ENCODE results near the gene MKRN2OS.
"Not testable (repeated sequence)": the region's sequence is repeated elsewhere in the genome, so short reads cannot be mapped to it uniquely, and the experiment has no call there.

Gene MKRN2OS

DNA sequence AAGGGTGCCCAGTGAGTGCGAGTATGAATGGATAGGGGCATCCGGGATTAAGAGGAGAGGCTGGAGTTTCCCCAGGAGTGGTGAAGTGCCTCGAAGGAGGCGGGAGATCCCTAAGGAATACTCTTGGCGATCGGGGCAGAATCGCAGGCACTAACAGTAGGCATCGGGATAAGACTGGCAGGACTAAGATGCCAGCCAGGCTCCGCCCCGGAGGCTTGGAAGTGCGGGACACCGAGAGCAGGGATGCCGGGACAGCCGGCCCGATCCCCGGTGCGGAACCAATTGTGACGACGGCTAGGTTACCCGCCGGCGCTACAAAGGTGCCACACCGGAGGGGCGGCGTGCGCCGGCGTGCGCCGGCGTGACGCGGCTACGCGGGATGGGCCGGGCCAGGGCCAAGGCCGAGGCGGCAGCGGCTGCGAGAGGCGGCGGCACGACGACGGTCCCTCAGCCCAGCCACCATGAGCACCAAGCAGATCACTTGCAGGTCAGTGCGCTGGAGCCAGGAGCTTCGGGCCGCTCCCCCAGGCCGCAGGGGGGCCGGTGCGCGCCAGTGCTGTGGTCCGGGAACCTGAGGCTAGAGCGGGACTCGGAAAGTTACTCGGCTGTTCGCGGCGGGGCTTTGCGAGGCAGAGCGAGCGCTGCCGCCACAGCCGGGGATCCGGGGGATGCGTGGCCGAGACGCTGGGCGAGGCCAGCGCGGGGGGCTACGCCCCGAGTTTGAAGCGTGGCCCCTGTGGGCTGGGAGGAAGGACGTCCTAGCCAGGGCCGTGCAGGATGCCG is 11.6 kb upstream of the MKRN2OS start, which contains the start of gene MKRN2:
MKRN2 (plus strand) TSS at position 398 of the 783 bp plus-strand sequence; CDS start at position 462, 64 bp downstream.
- peak within 1 kb of the TSS; percentile 77 for H3K27ac Mint-ChIP-seq
- H3K4me1 Mint-ChIP-seq = peaks cover 47% of the 10 kb centered on the region
- DNase-seq (ENCODE audit: low spot score in 2 of 2) = peak; percentile 81 to 88
- H3K27me3 Mint-ChIP-seq = no peaks in the 10 kb centered on the region
- no peaks in the 10 kb centered on the region for H3K36me3 Mint-ChIP-seq
- peak within 1 kb of the TSS; percentile 97 for H3K4me3 Mint-ChIP-seq
- no peaks in the 10 kb centered on the region for H3K9me3 Mint-ChIP-seq
- ATAC-seq (ENCODE audit: low read depth) = peak; percentile 94

DNA sequence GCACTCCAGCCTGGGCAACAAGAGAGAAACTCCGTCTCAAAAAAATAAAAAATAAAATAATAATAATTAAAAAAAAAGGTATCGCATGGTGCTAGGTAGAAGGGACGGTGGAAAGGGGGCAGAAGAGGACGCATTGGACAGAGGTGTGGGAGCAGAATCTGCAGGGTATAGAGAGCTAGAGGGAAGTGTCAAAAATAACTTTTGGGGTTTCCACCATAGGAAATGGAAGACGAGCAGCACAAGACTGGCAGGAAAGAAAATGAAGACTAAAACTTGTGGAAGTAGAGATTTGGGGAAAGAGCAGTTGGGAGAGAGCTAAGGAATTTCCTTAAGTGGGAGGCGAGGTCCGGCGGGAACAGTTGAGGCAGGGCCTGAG is 11.0 kb upstream of the MKRN2OS start:
- Mint-ChIP-seq H3K4me1 (peaks cover 43% of the 10 kb centered on the region), H3K27ac (peak overlapping the region; percentile 77), H3K9me3 (no peaks in the 10 kb centered on the region), H3K4me3 (peak overlapping the region; percentile 97), H3K27me3 (no peaks in the 10 kb centered on the region), H3K36me3 (no peaks in the 10 kb centered on the region)
- DNase-seq (ENCODE audit: low spot score in 2 of 2) (no peak), ATAC-seq (ENCODE audit: low read depth) (no peak)

DNA sequence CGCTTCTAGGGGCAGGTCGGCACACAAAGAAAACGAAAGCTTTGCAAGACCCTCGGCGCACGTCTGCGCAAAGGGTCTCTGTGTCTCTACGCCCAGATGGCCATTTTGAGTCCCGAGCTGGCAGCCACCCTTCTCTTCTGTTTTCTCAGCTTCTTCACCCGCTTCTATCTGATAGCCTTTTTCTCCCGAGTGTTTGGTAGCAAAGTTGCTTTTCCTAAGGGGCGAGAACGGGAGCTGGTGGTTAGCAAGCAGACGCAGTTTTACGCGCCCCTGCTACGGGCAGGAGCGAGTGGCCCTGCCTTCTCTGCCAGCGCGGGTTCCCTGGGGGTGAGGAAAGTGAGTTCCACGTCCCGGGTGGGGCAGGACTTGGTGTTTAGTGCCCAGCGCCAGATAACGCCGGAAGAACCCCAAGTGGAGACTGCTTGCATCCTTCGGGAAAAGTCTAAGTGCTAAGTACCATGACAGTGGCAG is 8.7 kb upstream of the MKRN2OS start:
- Mint-ChIP-seq H3K9me3 (no peaks in the 10 kb centered on the region), H3K27me3 (peaks cover 4% of the 10 kb centered on the region), H3K27ac (no peak overlapping the region), H3K4me3 (peak overlapping the region; percentile 75), H3K36me3 (no peaks in the 10 kb centered on the region), H3K4me1 (peaks cover 24% of the 10 kb centered on the region)
- no peak for ATAC-seq (ENCODE audit: low read depth)
- DNase-seq (ENCODE audit: low spot score in 2 of 2) = peak; percentile 1 to 27

DNA sequence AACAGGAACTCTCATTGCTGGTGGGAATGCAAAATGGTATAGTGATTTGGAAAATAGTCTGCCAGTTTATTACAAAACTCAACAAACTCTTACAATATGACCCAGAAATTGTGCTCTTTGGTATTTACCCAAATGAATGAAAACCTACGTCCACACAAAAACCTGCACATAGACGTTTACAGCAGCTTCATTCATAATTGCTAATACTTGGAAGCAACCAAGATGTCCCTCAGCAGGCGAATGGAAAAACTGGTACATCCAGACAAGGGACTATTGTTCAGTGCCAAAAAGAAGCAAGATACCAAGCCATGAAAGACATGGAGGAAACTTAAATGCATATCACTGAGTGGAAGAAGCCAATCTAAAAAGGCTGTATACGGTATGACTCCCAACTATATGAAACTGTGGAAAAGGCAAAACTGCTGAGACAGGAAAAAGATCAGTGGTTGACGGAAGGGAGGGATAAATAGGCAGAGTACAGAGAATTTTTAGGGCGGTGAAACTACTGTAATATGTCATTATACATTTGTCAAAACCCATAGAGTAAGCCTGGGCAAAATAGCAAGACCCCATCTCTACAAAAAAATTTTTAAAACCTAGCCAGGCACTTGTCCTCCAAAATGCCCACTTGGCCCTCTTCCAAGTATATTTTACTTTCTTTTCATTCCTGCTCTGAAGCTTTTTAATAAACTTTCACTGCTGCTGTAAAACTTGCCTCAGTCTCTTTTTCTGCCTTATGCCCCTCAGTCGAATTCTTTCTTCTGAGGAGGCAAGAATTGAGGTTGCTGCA is 4.9 kb upstream of the MKRN2OS start:
- DNase-seq (ENCODE audit: low spot score in 2 of 2) (no peak), ATAC-seq (ENCODE audit: low read depth) (no peak)
- Mint-ChIP-seq H3K27me3 (peaks cover 4% of the 10 kb centered on the region), H3K36me3 (no peaks in the 10 kb centered on the region), H3K27ac (no peak overlapping the region), H3K4me1 (peaks cover 6% of the 10 kb centered on the region), H3K4me3 (no peak overlapping the region), H3K9me3 (no peaks in the 10 kb centered on the region)

DNA sequence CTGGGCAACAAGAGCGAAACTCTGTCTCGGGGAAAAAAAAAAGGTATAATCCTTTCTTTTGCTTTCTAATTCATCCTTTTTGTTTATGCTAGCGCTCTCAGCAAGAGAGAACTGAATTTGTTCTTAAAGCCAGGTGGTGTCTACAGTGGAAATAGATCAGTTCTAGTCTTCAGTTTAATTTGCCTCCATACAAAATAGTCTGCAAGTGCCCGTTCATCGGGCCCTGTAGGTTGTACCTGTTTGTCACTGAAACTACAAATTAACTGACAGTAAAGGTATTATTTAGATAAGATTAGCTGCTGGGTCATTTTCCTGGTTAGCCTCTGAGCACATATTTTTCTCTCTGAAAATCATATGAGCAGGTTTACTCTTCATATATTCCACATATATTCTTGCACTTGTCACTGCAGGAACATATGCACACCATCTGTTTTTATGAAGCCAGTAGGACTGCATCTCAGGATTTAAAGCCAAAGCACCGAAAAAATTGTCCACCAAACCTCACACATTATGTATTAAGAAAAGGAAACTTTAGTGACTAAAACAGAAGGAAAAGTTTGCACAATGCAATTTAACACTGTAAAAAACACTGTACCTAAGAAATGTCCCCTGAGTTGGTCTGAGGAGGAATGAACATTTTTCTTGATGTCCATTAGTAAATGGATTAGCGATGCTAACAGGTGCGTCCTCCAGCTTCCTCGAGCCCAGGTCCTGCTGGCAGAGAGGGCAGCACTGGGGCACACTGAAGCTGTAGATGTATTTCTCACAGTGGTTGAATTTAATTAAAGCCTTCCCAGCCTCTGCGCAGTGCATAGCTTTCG is 437 bp downstream of the MKRN2OS start:
- no peaks in the 10 kb centered on the region for H3K9me3 Mint-ChIP-seq
- no peaks in the 10 kb centered on the region for H3K27me3 Mint-ChIP-seq
- no peak overlapping the region for H3K4me3 Mint-ChIP-seq
- H3K4me1 Mint-ChIP-seq = no peaks in the 10 kb centered on the region
- no peak overlapping the region for H3K27ac Mint-ChIP-seq
- H3K36me3 Mint-ChIP-seq = no peaks in the 10 kb centered on the region
- no peak for ATAC-seq (ENCODE audit: low read depth)
- no peak for DNase-seq (ENCODE audit: low spot score in 2 of 2)

DNA sequence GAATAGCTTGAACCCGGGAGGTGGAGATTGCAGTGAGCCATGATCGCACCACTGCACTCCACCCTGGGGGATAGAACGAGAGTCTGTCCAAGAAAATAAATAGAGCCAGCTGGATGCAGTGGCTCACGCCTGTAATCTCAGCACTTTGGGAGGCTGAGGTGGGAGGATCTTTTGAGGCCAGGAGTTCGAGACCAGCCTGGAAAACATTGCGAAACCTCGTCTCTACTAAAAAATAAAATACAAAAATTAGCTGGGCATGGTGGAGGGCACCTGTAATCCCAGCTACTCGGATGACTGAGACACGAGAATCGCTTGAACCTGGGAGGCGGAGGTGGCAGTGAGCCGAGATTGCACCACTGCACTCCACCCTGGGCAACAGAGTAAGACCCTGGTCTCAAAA is 1.8 kb downstream of the MKRN2OS start:
- ATAC-seq (ENCODE audit: low read depth); H3K27ac Mint-ChIP-seq; H3K9me3 Mint-ChIP-seq; DNase-seq (ENCODE audit: low spot score in 2 of 2); H3K4me3 Mint-ChIP-seq; H3K27me3 Mint-ChIP-seq; H3K4me1 Mint-ChIP-seq; H3K36me3 Mint-ChIP-seq: not testable (repeated sequence)

DNA sequence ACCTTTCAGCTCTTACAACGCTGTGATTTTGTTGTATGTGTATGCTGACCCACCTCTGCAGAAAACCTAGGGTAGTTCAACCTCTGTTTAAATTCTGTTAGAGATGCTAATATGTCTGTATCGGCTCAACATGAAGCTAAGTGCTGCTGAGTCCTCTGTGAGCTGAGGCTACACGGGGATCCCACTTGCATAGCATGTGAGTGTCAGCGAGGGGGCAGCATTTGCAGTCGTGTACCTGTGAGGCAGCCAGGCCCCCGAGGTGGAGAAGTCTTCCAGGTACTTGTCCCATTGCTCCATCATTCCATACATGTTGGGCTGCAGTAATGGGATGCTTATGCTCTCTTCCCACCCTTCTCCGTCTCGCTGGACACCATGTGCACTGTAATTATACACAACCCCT is 3.7 kb downstream of the MKRN2OS start:
- no peak overlapping the region for H3K4me3 Mint-ChIP-seq
- no peak overlapping the region for H3K27ac Mint-ChIP-seq
- H3K4me1 Mint-ChIP-seq = no peaks in the 10 kb centered on the region
- DNase-seq (ENCODE audit: low spot score in 2 of 2) = no peak
- no peaks in the 10 kb centered on the region for H3K27me3 Mint-ChIP-seq
- ATAC-seq (ENCODE audit: low read depth) = no peak
- H3K9me3 Mint-ChIP-seq = no peaks in the 10 kb centered on the region
- H3K36me3 Mint-ChIP-seq = no peaks in the 10 kb centered on the region

DNA sequence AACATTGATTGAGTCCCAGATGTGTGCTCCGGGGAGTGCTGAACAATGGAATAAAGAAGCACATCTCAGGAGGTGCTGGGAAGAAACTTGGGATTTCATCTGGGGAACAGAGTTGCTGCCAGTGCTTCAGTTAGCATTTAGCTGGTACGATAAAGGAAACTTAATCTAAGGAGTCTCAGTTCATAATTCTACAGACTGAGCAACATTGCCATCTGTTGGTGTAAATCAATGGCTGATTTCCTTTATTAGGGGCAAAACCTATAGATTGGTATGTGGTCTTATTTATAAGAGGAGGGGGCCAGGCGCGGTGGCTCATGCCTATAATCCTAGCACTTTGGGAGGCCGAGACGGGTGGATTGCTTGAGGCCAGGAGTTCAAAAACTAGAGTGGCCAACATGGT is 8.9 kb downstream of the MKRN2OS start:
- no peak for ATAC-seq (ENCODE audit: low read depth)
- H3K27me3 Mint-ChIP-seq = no peaks in the 10 kb centered on the region
- no peak for DNase-seq (ENCODE audit: low spot score in 2 of 2)
- H3K9me3 Mint-ChIP-seq = no peaks in the 10 kb centered on the region
- H3K27ac Mint-ChIP-seq = no peak overlapping the region
- H3K36me3 Mint-ChIP-seq = peaks cover 8% of the 10 kb centered on the region
- no peaks in the 10 kb centered on the region for H3K4me1 Mint-ChIP-seq
- no peak overlapping the region for H3K4me3 Mint-ChIP-seq

DNA sequence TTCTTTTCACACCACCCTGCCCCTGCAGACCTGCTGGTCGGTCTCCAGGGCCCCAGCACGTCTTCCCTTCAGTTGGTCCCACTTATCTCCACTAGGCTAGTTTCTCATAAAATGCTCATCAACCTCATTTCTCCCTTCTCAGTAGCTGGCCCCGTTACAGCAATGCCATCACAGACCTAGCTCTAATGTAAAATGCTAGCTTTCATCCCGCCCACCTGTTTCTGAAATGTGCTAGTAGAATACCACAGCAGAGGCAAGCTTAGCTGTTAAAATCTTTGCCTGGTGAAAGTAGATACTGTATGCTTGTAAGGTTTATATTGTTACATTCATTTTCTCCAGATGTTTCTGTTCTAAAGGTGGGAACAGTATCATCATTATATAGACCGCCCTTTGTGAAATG is 13.1 kb downstream of the MKRN2OS start:
- H3K27me3 Mint-ChIP-seq = no peaks in the 10 kb centered on the region
- H3K27ac Mint-ChIP-seq = no peak overlapping the region
- no peak for DNase-seq (ENCODE audit: low spot score in 2 of 2)
- no peak overlapping the region for H3K4me3 Mint-ChIP-seq
- no peaks in the 10 kb centered on the region for H3K4me1 Mint-ChIP-seq
- H3K9me3 Mint-ChIP-seq = no peaks in the 10 kb centered on the region
- no peak for ATAC-seq (ENCODE audit: low read depth)
- peaks cover 19% of the 10 kb centered on the region for H3K36me3 Mint-ChIP-seq

DNA sequence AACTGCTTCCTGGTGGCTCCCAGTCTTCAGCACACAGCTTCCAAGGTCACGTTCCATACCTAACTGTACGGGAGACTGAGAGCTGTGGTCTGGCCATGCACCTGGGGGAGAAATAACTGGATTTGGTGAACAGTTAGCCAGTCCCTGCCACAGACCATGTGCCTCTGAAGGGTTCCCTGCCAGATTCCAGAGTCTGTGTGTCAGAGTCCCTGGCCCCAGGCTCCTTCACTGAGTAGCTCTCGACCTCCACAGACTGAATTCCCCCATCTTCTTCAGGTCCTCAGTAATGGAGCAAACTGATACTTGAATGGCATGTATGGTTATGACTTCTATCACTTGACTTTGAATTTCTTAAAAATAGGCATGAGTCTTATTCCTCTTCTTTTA is 17.5 kb downstream of the MKRN2OS start:
- Mint-ChIP-seq H3K27me3 (no peaks in the 10 kb centered on the region), H3K36me3 (peaks cover 26% of the 10 kb centered on the region), H3K27ac (no peak overlapping the region), H3K9me3 (no peaks in the 10 kb centered on the region), H3K4me1 (no peaks in the 10 kb centered on the region), H3K4me3 (no peak overlapping the region)
- no peak for DNase-seq (ENCODE audit: low spot score in 2 of 2)
- no peak for ATAC-seq (ENCODE audit: low read depth)

DNA sequence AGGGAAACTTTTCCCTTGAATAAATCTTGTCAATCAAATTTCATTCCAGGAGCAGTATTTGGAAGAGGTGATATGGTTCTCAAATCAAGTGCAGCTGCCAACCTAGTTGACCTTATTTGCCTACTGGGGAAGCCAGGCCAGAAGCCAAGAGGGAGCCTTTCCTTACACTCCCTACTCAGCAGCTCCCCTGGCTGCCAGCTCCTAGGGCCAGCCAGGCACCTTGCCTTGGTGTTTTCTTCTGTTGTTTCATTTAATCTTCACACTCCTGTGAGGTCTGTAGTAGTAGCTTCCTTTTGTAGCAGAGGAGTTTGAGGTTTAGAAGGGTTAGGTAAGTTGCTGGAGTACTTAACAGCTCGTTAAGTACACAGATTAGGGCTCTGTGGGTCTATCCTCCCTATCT is 22.6 kb downstream of the MKRN2OS start:
- H3K4me1 Mint-ChIP-seq = no peaks in the 10 kb centered on the region
- no peaks in the 10 kb centered on the region for H3K9me3 Mint-ChIP-seq
- no peak for DNase-seq (ENCODE audit: low spot score in 2 of 2)
- no peak overlapping the region for H3K27ac Mint-ChIP-seq
- no peaks in the 10 kb centered on the region for H3K27me3 Mint-ChIP-seq
- H3K36me3 Mint-ChIP-seq = peaks cover 16% of the 10 kb centered on the region
- H3K4me3 Mint-ChIP-seq = no peak overlapping the region
- no peak for ATAC-seq (ENCODE audit: low read depth)

DNA sequence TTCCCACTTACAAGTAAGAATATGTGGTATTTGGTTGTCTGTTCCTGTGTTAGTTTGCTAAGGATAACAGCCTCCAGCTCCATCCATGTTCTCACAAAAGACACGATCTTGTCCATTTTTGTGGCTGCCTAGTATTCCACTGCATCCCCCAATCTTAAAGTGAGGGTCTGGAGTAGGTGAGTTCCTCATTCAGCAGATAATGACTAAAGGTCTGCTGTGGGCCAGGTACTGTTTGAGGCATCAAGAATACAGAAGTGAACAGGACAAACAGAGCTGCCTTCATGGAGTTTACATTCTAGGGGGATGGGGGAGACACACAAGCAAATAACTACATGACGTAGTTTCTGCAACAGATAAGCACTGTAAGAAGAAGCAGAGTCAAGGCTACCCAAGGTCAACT is 24.3 kb downstream of the MKRN2OS start:
- Mint-ChIP-seq H3K4me1 (no peaks in the 10 kb centered on the region), H3K36me3 (peaks cover 12% of the 10 kb centered on the region), H3K9me3 (no peaks in the 10 kb centered on the region), H3K27me3 (no peaks in the 10 kb centered on the region), H3K27ac (no peak overlapping the region), H3K4me3 (no peak overlapping the region)
- ATAC-seq (ENCODE audit: low read depth) = no peak
- DNase-seq (ENCODE audit: low spot score in 2 of 2) = no peak

DNA sequence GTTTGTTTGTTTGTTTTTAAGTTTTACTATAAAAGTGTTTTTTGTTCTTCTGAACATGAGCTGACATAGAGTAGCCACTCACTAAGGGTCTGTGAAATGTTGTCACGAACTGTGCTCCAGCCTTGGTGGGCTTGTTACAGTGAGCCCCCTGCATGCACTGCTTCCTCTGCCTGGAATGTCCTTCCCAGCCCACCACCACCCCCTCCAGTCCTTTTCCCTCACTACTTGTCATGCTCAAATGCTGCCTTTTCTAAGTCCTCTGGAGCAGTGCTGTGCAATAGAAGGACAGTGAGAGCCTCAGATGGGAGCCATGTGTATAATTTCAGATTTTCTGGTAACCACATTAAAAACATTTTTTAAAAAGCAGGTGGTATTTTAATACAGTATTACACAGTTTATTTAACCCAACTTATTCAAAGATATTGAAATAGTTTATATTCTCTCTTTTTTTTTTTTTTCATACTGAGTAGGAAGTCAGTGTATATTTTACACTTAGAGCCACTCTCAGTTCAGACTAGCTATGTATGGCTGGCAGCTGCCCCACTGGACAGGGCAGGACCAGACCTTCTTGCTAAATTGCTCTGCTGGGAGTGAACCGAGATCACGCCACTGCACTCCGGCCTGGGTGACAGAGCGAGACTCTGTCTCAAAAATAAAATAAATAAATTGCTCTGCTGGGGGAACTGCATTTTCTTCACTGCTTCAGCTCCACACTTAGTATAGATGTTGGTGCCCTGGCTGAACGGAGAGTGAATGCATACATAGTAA is 26.9 kb downstream of the MKRN2OS start:
- Mint-ChIP-seq H3K9me3 (no peaks in the 10 kb centered on the region), H3K4me3 (no peak overlapping the region), H3K4me1 (no peaks in the 10 kb centered on the region), H3K27me3 (no peaks in the 10 kb centered on the region), H3K36me3 (peaks cover 13% of the 10 kb centered on the region), H3K27ac (no peak overlapping the region)
- DNase-seq (ENCODE audit: low spot score in 2 of 2) = no peak
- no peak for ATAC-seq (ENCODE audit: low read depth)
